NCI-H510A treated with DMSO at 0.1 percent for 48 hours (cell line): Measurements from ENCODE around the gene RASGRP1.

Experiments
- DNase-seq: peaks from one replicate; lab custom pipeline; 2025; lab: John Stamatoyannopoulos, UW

The RASGRP1 gene

DNA sequence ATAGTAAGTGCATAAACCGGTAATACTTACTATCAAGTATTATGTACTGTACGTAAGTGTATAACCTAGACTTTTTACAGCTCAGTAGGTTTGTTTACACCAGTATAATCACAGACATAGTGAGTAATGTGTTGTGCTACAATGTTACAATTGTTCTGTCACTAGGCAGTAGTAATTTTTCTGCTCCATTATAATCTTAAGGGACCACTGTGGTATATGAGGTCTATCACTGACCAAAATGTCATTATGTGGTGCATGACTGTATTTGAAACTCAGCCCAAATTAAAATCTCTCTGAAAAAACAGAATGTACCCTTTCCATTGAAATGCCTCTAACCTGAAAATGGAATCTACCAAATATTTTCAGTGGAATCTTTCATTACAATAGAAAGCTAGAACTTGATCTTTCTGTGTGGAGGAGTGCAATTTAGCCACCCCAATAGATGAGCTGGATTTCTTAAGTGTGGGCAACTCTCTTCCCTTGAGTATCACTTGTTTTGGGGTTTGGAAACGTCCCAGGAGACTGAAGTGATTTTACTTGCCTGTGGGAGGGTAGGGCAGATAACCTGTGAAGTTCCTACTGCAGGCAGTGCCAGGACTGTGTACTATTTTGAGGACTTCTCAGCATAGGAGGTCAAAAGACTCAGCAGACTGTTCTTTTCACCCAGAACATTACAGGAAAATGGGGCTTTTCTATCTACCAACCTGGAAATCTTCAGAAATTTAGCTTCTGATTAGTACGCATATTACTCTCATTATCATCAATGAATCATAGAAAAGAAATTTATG lies 59.7 kb downstream of the RASGRP1 start:
- DNase-seq, result no peak

DNA sequence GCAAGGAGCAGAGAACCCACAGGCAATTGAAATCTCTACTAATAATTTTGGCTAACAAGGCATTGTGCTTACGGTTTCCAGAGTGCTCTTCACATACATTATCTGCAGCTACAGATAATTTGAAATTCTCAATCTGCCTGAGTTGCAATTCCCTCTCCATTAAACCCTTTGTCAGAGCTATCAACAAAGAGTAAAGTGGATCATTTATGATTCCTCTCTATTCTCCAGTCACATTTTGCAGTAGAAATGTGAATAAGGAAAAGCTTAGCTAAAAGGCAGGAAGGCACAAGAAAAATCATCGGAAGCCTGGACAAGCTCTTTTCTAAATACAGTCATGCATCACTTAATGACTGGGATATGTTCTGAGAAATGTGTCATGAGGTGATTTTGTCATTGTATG lies 61.1 kb downstream of the RASGRP1 start:
- DNase-seq, result no peak

DNA sequence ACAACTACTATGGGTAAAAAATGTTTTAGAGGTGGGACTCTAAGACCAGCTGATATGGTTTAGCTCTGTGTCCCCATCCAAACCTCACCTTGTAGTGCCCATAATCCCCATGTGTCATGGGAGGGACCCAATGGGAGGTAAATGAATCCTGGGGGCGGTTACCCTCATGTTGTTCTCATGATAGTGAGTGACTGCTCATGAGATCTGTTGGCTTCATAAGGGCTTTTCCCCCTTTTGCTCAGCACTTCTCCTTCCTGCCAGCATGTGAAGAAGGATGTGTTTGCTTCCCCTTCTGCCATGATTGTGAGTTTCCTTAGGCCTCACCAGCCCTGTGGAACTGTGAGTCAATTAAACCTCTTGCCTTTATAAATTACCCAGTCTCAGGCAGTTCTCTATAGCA lies 65.0 kb downstream of the RASGRP1 start:
- DNase-seq, result no peak

DNA sequence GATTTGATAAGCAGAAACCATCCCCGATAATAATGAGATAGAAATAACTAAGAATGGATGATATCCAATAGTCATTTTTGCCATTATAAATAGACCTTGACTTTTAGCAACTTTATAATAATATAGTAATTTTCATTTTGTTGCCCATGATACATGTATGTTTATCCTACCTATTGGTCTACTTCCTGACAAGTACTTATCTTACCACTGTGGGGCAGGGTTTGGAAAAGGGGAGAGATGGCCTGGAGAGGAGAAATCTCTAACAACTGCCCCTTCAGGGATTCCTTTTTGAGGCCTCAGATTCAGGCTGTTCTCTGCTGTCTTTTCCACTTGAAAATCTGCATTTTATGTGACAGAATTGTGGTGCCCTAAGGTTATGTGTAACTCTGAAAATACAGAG lies 68.5 kb downstream of the RASGRP1 start:
- DNase-seq, result no peak

DNA sequence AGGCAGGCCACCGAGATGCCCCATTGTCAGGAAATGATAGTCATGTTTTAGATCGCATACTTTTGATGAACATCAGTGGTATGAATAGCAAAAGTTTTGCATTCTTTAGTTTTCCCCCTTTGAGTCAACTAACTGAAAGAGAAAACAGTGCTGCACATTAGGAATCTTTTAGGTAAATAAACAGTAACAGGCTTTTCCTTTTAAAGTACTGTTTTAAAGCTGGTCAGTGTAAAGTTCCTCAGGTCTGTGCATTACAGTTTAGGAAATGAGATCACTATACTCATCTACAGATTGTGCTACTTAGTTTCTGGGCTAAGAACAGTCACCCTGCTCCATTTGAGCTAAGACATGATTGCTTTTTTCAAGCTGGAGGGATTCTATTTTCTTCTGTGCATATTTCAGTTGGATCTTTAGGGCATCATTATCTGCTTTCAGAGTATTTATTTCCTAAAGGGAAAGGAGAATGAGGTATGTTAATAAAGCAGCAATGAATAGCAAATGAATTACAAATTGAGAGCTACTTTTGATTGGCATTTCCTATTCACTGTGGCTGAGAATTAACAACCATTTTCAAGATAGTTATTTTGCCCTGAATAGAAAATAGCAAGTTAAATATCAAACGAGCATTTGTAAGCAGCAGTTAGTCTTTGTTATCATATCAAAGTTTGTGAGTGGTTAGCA lies 74.2 kb downstream of the RASGRP1 start:
- no peak for DNase-seq

DNA sequence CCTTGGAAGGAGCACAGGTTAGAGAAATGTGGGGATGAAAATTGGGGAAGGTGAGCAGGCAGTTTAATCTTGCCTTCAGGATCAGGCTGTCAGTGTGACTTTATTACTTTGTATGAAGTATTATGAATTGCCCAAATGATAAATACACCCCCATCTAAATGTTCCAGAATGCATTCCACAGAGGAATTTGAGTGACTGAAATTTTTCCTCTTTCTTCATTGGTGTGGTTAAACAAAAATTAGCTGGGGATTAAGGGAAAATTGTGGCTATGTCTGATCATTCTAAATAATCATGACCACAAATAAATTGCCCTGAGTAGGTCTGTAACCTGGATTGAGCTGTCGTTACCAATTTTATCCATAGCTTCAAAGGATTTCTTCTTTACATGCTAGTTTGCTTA lies 77.2 kb downstream of the RASGRP1 start:
- DNase-seq, result no peak

DNA sequence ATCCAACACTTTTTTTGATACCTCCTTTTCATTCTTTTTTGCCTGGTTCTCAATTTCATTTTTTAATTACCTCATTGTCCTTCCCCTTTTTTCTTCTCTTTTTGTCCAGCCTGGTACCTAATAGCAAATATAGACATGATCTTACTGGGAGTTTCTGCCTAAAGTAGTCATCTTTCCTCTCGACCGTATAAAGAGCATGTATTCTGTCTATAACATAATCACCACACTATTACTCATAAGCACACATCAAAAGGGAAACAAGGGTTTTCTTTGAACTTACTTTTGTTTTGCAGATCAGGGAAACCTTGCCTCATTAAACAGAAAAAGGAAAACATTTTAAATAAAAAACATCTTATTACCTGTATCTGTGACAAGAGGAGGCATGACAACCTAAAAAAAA lies 77.7 kb downstream of the RASGRP1 start:
- DNase-seq, result no peak

DNA sequence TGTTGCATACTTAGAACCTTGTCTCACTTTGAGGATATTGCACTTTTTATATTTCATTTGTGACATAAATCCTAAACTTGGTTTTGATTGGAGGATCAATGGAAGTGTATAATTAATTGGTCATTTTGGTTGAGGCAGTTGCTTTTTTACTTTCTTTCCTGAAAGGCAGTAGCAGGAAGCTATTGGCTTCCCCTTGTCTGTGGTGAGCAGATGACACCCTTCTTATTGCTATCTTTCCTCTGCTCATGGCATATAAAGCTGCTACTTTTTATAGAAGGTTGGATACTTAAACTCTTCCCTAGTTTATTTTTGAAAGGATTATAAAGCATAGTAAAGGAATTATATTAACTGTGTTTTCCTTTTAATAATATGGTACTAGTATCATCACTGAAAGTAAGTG lies 82.0 kb downstream of the RASGRP1 start:
- DNase-seq, result no peak

DNA sequence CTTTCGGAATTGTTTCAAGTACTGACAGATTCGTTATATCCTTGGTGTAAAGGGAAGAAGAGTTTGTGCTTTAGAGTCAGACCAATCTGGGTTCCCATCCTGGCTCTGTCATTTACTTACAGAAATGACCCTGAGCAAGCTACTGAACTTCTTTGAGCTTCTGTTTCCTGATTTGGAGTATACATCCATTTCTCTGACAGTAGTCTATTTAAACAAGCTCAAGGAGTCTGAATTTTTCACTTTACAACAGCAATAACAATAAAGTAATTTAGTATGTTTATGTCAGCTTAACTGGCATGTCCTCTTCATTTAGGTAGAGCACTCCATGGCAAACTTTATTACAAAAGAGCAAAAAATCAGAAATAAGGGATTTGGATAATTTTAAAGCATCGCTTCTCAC lies 82.9 kb downstream of the RASGRP1 start:
- DNase-seq, result no peak

DNA sequence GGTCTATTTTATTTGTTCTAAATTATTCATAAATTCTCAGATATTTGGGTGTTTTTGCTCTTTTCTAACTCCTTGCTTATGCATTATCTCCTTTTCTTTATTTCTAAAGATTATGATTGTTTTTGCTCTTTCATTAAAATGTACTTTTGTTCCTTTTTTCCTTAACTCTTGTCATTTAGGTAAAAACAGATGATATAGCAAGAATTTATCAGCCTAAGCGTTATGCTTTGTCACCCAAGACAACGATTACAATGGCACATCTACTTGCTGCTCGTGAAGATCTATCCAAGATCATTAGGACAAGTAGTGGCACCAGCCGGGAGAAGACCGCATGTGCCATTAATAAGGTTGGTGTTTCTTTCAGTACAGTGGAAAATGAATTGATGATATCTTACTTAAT lies 83.5 kb downstream of the RASGRP1 start:
- no peak for DNase-seq

DNA sequence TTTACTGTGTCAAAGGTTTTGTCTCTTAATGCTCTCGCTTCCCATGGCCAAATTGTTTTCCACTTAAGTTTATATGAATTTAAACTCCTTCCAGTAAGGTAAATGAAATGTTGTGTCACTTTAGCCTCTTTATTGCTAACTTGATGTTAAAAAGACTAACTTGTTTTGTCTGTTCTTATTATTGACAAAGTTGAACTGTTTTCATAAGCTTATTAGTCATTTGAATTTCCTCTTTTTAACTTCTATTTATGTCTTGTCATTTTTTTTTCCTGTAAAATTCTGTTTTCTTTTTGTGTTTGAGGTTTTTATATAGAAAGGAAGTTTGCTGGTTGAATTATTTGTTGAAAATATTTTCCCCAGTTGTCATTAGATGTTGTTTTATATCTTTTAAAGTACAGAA lies 84.9 kb downstream of the RASGRP1 start:
- DNase-seq, result no peak

DNA sequence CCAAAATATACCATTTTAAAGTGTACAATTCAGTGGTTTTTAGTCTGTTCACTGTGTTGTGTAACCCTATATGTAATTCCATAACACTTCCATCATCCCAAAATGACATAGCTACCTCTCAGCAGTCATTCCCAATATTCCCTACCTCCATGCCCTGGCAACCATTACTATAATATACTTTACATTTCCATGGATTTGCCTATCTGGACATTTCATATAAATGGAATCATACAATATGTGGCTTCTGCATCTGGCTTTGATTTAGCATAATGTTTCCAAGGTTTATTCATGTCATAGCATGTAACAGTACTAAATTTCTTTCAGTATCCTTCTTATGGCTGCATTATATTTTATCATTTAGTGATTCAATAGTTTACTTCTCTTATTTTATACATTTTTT lies 85.3 kb downstream of the RASGRP1 start:
- DNase-seq, result no peak

DNA sequence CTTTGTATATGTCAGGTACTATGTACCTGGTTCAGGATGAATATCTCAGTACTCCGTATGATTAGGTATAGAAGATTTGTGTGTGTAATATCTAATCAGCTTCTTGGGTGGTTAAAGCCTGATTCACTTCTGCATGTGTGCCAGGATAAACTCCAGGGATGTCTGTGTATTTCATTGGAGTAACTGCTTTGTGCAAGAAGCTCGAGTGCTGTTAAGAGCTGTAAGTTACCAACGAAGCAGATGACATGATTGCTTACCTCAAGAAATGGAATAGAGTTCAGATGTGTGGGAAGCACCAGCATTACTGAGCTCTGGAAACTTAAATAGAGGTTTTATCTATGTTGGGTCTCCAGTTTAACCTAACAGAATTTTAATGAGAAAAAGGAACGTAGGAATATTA lies 87.0 kb downstream of the RASGRP1 start:
- DNase-seq, result no peak

DNA sequence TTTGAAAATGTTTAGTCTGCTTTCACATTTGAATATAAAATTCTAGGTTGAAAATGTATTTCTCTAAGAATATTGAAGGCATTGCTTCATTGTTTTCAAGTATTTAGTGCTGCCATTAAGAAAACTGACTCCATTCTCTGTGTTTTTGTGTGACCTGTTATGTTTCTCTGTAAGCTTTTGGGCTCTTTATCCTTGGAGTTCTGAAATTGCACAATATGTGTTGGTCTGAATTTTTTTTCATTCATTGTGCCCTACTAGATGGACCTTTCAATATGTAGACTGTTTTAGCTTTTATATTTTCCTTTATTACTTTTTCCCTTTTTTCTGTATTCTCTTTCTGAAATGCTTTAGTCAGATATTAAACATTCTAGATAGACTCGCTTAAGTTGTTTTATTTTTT lies 88.5 kb downstream of the RASGRP1 start:
- DNase-seq, result no peak

DNA sequence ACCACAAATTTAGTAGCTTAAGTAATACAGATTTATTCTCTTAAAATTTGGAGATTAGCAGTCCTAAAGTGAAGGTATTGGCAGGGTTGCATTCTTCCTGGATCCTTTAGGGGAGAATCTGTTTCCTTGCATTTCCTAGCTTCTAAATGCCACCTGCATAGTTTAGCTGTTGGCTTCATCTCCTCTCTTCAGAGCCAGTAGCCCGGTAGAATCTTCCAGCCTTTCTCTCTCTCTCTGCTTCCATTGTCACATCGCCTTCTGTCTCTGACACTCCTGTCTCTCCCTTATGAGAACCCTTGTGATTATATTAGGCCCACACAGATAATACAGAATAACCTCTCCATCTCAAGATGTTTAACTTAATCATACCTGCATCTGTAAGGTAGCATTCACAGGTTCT lies 89.3 kb downstream of the RASGRP1 start:
- no peak for DNase-seq

DNA sequence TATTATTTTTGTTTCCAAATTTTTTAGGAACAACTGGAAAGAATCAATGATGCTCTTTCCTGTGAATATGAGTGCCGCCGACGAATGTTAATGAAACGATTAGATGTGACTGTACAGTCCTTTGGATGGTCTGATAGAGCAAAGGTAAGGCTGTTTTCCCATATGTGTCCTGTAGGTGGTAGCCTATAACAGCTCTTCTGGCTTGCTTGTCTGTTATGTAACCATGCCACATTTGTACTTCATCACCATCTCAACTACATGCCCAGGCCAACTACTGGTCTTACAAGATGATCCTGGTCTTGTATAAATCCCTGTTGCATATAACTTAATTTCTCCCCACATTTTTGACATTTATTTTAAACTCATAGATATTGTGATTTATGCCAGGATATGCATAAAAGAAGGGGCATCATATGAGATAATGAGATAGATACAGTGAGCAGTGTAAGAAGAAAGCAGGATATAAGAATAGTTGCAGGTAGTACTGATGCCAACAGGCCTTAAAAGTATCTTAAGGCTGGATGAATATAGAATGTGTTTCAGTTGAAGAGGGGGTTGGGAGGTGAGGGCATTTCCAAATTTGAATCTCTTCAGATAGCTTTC lies 90.4 kb downstream of the RASGRP1 start:
- DNase-seq, result peak; percentile 16

DNA sequence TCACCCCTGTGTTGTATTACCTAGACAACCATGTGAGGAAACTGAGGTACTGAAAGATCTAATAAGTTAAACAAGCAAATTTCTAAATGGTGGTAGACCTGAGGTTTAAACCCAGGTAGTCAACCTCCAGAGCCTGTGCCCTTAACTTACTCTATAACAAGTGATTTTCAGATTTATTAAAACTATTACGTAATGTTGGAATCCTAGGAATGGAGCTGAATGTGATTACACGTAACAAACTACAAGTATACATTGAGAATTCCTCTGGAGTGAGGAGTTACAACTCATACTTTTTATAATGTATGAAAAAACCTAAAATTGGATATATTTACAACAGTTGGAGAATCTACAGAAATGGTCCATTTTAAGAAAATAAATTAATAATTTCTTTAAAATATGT lies 92.6 kb downstream of the RASGRP1 start:
- no peak for DNase-seq

DNA sequence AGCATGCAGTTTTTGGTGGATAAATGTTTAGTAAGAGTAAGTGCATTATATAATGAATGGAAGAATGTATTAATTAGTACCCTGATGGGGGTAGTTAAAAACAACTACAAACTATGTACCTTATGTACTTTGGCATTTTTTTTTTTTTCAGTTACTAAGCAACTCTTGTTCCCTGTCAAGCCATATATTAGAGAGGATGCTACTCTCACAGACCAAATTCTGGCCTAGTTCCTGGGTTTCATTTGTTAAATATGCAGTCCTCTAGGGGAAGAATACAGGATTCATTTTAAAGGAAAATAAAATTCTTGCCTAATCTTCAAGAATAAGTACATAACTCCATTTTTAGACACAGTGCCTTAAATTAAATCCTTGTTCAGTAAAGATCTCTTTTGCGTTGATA lies 93.8 kb downstream of the RASGRP1 start:
- no peak for DNase-seq

DNA sequence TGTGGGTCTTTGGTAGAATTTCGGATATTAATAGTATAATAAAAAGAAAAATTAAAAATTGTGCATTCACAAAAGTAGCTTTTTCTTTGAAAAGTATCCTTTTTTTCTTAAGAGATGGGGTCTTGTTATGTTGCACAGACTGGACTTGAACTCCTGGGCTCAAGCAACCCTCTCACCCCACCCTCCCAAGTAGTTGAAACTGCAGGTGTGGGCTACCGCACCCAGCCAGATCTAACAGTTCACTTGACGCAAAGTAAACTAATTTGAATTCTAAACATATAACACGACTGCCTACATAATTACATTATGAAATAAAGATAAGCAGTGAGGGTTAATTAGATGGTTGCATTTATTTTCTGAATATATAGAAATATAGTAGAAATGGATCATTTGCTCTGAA lies 99.9 kb downstream of the RASGRP1 start:
- no peak for DNase-seq

DNA sequence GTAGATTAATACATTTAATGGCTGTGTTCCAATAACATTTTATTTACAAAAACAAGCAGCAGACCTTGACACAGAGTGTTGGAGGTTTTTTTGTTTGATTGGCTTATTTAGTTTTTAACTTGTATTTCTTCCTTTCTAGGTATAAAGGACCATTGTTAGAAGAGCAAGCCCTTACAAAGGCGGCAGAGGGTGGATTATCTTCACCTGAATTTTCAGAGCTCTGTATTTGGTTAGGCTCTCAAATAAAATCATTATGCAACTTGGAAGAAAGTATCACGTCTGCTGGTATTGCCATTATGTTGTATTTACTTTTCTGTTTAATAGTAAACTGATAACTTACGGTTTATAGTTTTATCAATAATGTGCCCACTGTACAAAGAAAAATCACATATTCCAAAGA lies 100.7 kb downstream of the RASGRP1 start:
- no peak for DNase-seq

DNA sequence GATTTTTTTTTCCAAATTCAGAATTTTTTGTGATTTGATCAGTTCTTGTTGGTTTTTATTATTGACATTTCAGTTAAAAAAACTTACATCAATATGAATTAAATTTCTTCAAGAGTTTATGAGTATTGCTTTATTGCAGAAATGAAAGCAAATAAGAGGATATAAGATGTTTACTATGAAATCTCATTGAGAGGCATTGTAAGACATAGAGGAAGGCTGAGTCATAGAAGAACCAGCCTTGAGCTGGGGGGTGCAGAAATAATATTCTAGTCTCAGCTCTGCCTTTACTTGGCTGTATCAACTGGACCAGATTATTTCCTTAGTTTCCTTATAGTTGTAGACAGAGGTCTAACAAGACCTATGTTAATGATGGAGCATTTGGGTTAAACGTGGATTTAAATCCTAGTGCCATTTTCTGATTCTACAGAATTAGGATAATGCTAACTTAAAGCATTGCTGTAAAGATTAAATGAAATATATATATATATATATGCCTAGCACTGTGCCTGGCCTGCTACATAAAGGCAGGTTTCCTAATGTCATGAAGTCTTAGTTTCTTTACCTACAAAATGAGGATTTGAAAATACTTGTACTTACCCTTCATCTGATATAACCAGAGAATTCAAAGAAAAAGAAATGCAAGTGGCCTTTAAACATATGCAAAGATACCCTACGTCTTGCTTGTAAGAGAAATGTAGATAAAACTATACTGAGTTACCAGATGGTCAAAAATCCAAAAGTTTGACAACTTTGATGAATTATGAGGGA lies 103.4 kb downstream of the RASGRP1 start:
- DNase-seq, result no peak

DNA sequence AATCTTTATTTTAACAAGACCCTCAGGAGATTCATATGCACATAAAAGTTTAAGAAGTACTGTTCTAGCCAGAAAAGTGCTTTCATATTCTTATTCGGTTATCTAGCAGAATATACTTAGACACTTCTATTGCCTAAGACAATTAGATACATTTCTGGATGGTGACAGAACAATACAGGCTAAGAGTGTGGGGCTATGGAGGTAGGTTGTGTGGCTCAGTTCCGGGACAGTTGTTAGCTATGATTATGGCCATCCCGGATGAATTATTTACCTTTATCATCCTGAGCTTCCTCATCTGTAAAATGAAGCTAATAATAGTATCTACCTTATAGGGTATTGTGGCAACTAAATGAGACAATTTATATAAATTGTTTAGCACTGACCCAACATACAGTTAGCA lies 104.1 kb downstream of the RASGRP1 start:
- DNase-seq, result no peak

DNA sequence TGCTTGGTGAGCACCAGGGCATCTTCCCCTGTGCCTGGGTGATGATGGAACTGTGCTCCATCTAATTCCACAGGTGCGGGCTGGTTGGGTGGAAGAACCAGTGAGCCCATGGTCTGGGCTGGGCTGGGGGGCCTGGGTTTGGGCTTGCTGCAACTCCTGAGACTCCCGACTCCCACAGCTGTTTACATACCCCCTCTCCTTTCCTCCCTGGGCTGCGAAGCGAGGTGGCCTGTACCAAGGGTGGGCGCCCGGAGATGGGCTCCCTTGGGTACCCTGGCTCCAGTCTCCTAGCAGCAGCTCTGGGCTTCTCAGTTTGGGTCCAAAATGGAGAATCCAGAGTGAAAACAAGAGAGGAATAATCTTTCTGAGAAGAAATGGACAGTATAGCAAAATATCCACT lies 105.1 kb downstream of the RASGRP1 start:
- DNase-seq, result no peak
